B cell (primary cell): ENCODE results near the gene TP63. TPM values are rescaled to one million over a fixed set of nuclear protein-coding genes. Genes with fewer than 3 reads are reported as not detected.

ENCODE experiments used
- ATAC-seq: fragments of 200-7000 bp; cut with Tn5 transposase; one replicate; pipeline ENCODE4 v1.10.0; 2021; ENCODE audit warnings: low read depth, mild to moderate bottlenecking, moderate number of reproducible peaks, moderate library complexity
- CTCF ChIA-PET: fragments of 350-600 bp; sonication (Branson Sonifier 250); formaldehyde crosslinking; loops from one replicate; lab custom pipeline; 2021; ENCODE audit warnings: antibody characterized with exemption, inconsistent platforms; lab: Charles Lee
- POLR2A ChIA-PET: fragments of 350-600 bp; sonication (Branson Sonifier 250); formaldehyde crosslinking; loops from one replicate; lab custom pipeline; 2021; ENCODE audit warnings: antibody characterized with exemption; lab: Charles Lee
- DNase-seq: peaks from one replicate; pipeline ENCODE4 v3.0.0; 2013
- H2AFZ ChIP-seq: 2 replicates; pipeline ENCODE4 v1.6.1; 2012; ENCODE audit warnings: mild to moderate bottlenecking, low read depth, low read length; ENCODE audit not compliant: insufficient read depth, poor library complexity, severe bottlenecking
- H3K27ac ChIP-seq, 2 donors: 1 replicate in 1 of 2; 2 replicates in 1 of 2; pipeline ENCODE4 v1.5.1; 2012 to 2013; ENCODE audit warnings: low read length in 2 of 2, mild to moderate bottlenecking in 2 of 2, moderate library complexity in 1 of 2
- H3K27me3 ChIP-seq, 4 experiments: fragments of 200-600 bp in 1 of 4; sonication (generic) in 1 of 4; replicated peaks in 1 of 4; 1 replicate in 2 of 4; 2 replicates in 2 of 4; pipeline versions ENCODE4 v1.6.1 to v1.7.0; 2013 to 2016; ENCODE audit warnings: low read length in 3 of 4, mild to moderate bottlenecking in 2 of 4, mixed read lengths in 1 of 4, moderate library complexity in 1 of 4; ENCODE audit not compliant: insufficient read depth in 4 of 4, control insufficient read depth in 3 of 4; ENCODE audit errors: control extremely low read depth in 1 of 4
- H3K36me3 ChIP-seq, 2 experiments: replicated peaks in 1 of 2; 1 replicate in 1 of 2; 2 replicates in 1 of 2; pipeline versions ENCODE4 v1.6.1 to v1.7.1; 2013; ENCODE audit warnings: low read length in 1 of 2; ENCODE audit not compliant: insufficient read depth in 2 of 2, control insufficient read depth in 1 of 2; ENCODE audit errors: control extremely low read depth in 1 of 2, extremely low read depth in 1 of 2
- H3K4me1 ChIP-seq, 2 donors: fragments of 200-600 bp in 1 of 2; sonication (generic) in 1 of 2; 1 replicate in 1 of 2; 2 replicates in 1 of 2; pipeline versions ENCODE4 v1.5.1 to v1.6.1; 2013 to 2017; ENCODE audit warnings: low read length in 2 of 2; ENCODE audit not compliant: control insufficient read depth in 2 of 2, insufficient read depth in 2 of 2
- H3K4me2 ChIP-seq: replicated peaks from 2 replicates; pipeline ENCODE3; 2012; ENCODE audit warnings: mild to moderate bottlenecking, low read depth, low read length; ENCODE audit not compliant: poor library complexity, severe bottlenecking
- H3K4me3 ChIP-seq, 5 experiments: fragments of 200-600 bp in 1 of 5; sonication (generic) in 1 of 5; 1 replicate in 3 of 5; 2 replicates in 2 of 5; pipeline versions ENCODE4 v1.5.1 to v1.7.0; 2011 to 2016; ENCODE audit warnings: low read length in 4 of 5, mild to moderate bottlenecking in 4 of 5, low read depth in 2 of 5, control low read depth in 1 of 5, moderate library complexity in 1 of 5; ENCODE audit not compliant: insufficient read depth in 1 of 5; ENCODE audit errors: control extremely low read depth in 1 of 5, extremely low read depth in 1 of 5
- H3K79me2 ChIP-seq: fragments of 200-600 bp; sonication (generic); one replicate; pipeline ENCODE4 v1.6.0; 2016; ENCODE audit warnings: low read length; ENCODE audit not compliant: control insufficient read depth, insufficient read depth
- H3K9ac ChIP-seq: fragments of 200-600 bp; sonication (generic); 2 replicates; pipeline ENCODE4 v1.6.1; 2017; ENCODE audit warnings: mild to moderate bottlenecking, low read length, moderate library complexity
- H3K9me3 ChIP-seq, 3 donors: one replicate each; pipeline versions ENCODE4 v1.6.1 to v1.7.1; 2013; ENCODE audit warnings: low read length in 2 of 3; ENCODE audit not compliant: control insufficient read depth in 2 of 3, insufficient read depth in 1 of 3; ENCODE audit errors: control extremely low read depth in 1 of 3
- H4K20me1 ChIP-seq: 2 replicates; pipeline ENCODE4 v1.6.0; 2012; ENCODE audit warnings: mild to moderate bottlenecking, low read length; ENCODE audit not compliant: insufficient read depth, control insufficient read depth, poor library complexity, severe bottlenecking
- H3K27ac Mint-ChIP-seq: one replicate; pipeline ENCODE4 v1.8.0; 2021; ENCODE audit warnings: mixed read lengths
- H3K27me3 Mint-ChIP-seq: one replicate; pipeline ENCODE4 v1.8.0; 2021; ENCODE audit warnings: mixed read lengths
- H3K4me1 Mint-ChIP-seq: one replicate; pipeline ENCODE4 v1.8.0; 2021; ENCODE audit warnings: mixed read lengths
- H3K4me3 Mint-ChIP-seq: one replicate; pipeline ENCODE4 v1.8.0; 2021; ENCODE audit warnings: mixed read lengths
- H3K9me3 Mint-ChIP-seq: one replicate; pipeline ENCODE4 v1.8.0; 2022; ENCODE audit warnings: mixed read lengths; ENCODE audit not compliant: insufficient read depth
- CTCF ChIP-seq: fragments of 200-600 bp; IDR thresholded peaks from one replicate; pipeline ENCODE4 v1.8.0; 2022; ENCODE audit warnings: antibody characterized with exemption, mild to moderate bottlenecking
- EZH2 ChIP-seq: IDR thresholded peaks from 2 replicates; pipeline ENCODE4 v1.6.1; 2012; ENCODE audit warnings: borderline replicate concordance, low read depth, mild to moderate bottlenecking, moderate library complexity, low read length; ENCODE audit not compliant: insufficient read depth, poor library complexity, severe bottlenecking
- WGBS: methylation state at CpG from one replicate; pipeline ENCODE4 v1.1.5; 2013; ENCODE audit warnings: missing lambda C conversion rate; ENCODE audit not compliant: insufficient coverage; 5-methylcytosine and 5-hydroxymethylcytosine counted together
- intact Hi-C: fragments of 100-400 bp; cut with micrococcal nuclease; formaldehyde crosslinking; loops from one replicate; pipeline ENCODE4 v1.10.0; 2022
- polyA plus RNA-seq: library from polyadenylated mRNA; depleted of rRNA; stranded (reverse); fragments of >200 nt; gene quantifications from 2 replicates; pipeline ENCODE4 v1.2.3, GENCODE V29; 2012
- total RNA-seq, 2 donors: library from RNA; stranded (reverse); fragments of 120-200 nt in 1 of 2; gene quantifications; 1 replicate in 1 of 2; 2 replicates in 1 of 2; pipeline versions ENCODE4 v1.2.3 to v1.2.4, GENCODE V29; 2013 to 2022

The TP63 gene
- total and polyA plus RNA-seq, 2 donors (not counting 1 experiment from before 2014, with no cell fraction given), result 1.2 to 2.0 TPM

DNA sequence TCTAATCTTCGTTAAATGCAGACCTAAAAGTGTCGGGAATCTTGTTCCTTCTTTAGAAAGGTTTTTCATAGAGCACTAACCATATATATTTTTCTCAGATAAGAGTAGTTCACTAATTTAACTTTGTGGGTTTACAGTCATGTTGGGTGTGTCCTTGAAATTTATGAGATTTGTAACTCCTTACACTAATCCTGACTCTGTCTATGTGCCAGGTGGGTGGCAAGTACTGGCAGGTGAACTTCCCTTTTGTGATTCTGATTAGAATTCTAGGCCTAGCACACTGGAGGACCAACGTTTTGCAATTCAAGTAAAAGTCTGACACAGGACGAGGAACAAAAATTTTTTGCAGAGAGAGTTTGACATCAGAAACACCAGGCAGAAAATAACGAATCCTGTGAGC lies 269.4 kb downstream of the TP63 start:
- H3K27ac Mint-ChIP-seq, result no peak overlapping the region
- no peak overlapping the region for H3K4me2 ChIP-seq
- no peaks in the 10 kb centered on the region for H3K27me3 Mint-ChIP-seq
- no peaks in the 10 kb centered on the region for H3K4me1 Mint-ChIP-seq
- intact Hi-C loops, result no loop called here
- H3K9me3 ChIP-seq, result peaks cover 0 to 2% (median 0%) of the 10 kb centered on the region in 3 donors
- CTCF ChIA-PET, result no interaction called here
- no peaks in the 10 kb centered on the region for H3K4me1 ChIP-seq
- DNase-seq, result no peak
- ATAC-seq, result no peak
- no peaks in the 10 kb centered on the region for H3K79me2 ChIP-seq
- no peaks in the 10 kb centered on the region for H3K27me3 ChIP-seq
- no peak overlapping the region for H2AFZ ChIP-seq
- no peak overlapping the region for H3K27ac ChIP-seq
- H3K36me3 ChIP-seq, result no peaks in the 10 kb centered on the region
- 83% methylated on average over 3 of the region's 5 CpGs for WGBS
- H3K9ac ChIP-seq, result no peak overlapping the region
- no peak overlapping the region for H3K4me3 Mint-ChIP-seq
- no peaks in the 10 kb centered on the region for H3K9me3 Mint-ChIP-seq
- POLR2A ChIA-PET, result no interaction called here
- H4K20me1 ChIP-seq, result no peaks in the 10 kb centered on the region
- TF ChIP-seq CTCF, result no peak
- TF ChIP-seq EZH2, result no peak
- no peak overlapping the region for H3K4me3 ChIP-seq

DNA sequence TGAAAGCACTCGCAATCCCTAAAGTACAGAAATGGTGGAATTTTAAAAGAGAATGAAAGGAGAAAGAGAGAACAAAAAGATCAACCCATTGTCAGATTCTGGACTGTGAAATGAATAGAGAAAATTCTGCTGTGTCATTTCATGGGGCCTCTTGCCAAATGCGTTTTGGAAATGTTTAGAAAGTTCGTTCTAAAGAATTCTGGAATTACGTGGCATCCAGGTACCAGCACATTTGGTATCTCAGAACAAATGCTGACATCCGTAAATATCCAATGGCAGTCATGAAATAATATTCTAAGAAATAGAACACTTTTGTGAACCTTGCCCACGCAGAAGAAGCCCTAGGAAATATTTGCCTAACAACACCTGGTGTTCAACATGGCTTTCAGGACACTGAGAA lies 270.3 kb downstream of the TP63 start:
- peaks cover 0 to 2% (median 0%) of the 10 kb centered on the region in 3 donors for H3K9me3 ChIP-seq
- no peaks in the 10 kb centered on the region for H3K27me3 ChIP-seq
- H2AFZ ChIP-seq, result no peak overlapping the region
- ATAC-seq (no peak), DNase-seq (no peak)
- no peak overlapping the region for H3K27ac ChIP-seq
- Mint-ChIP-seq H3K27ac (no peak overlapping the region), H3K9me3 (no peaks in the 10 kb centered on the region), H3K4me3 (no peak overlapping the region), H3K27me3 (no peaks in the 10 kb centered on the region), H3K4me1 (no peaks in the 10 kb centered on the region)
- no peak for TF ChIP-seq EZH2
- POLR2A ChIA-PET, result no interaction called here
- CTCF ChIA-PET, result no interaction called here
- no peaks in the 10 kb centered on the region for H3K36me3 ChIP-seq
- no peak overlapping the region for H3K9ac ChIP-seq
- no peaks in the 10 kb centered on the region for H4K20me1 ChIP-seq
- intact Hi-C loops, result no loop called here
- H3K4me1 ChIP-seq, result no peaks in the 10 kb centered on the region
- no peak overlapping the region for H3K4me3 ChIP-seq
- 90% methylated on average over 2 of the region's 6 CpGs for WGBS
- H3K4me2 ChIP-seq, result no peak overlapping the region
- no peaks in the 10 kb centered on the region for H3K79me2 ChIP-seq
